A549 (cell line): ENCODE data around the gene PLAC9. TPM values are rescaled to one million over a fixed set of nuclear protein-coding genes. Genes with fewer than 3 reads are reported as not detected.
"Not testable (repeated sequence)": the region's sequence is repeated elsewhere in the genome, so short reads cannot be mapped to it uniquely, and the experiment has no call there.

Source experiments
- ATAC-seq, 2 experiments: fragments of 200-7000 bp in 1 of 2; fragments of >200 bp in 1 of 2; cut with Nextera tagmentation in 1 of 2; cut with Tn5 transposase in 1 of 2; 3 replicates each; pipeline versions ENCODE4 v1.8.0 to v1.9.1; 2018 to 2020; ENCODE audit warnings: mild to moderate bottlenecking in 1 of 2, moderate library complexity in 1 of 2
- CTCF ChIA-PET: fragments of 300-600 bp; sonication (Branson Sonifier 250); formaldehyde crosslinking; extraction: SDS; loops from one replicate; lab custom pipeline; 2021; ENCODE audit warnings: antibody characterized with exemption, inconsistent platforms; lab: Yijun Ruan, JAX
- POLR2A ChIA-PET: fragments of 350-600 bp; formaldehyde crosslinking; extraction: SDS; loops from one replicate; lab custom pipeline; 2021; ENCODE audit warnings: antibody characterized with exemption, inconsistent platforms; lab: Yijun Ruan, JAX
- DNase-seq, 2 experiments: peaks; one replicate each; pipeline versions ENCODE4 v3.0.0 to v3.0.0-alpha.2; 2011 to 2016; ENCODE audit warnings: low read depth in 1 of 2, low spot score in 1 of 2
- FAIRE-seq: peaks from 2 replicates; lab custom pipeline; 2011; peaks lifted over from hg19 to GRCh38; lab: Jason Lieb, UNC
- H3K27ac ChIP-seq, 2 experiments: fragments of >200 bp; sonication (Bioruptor Twin); formaldehyde crosslinking; 3 replicates each; pipeline ENCODE4 v1.5.1; 2016 to 2017
- H3K4me1 ChIP-seq: fragments of >200 bp; sonication (Bioruptor Twin); formaldehyde crosslinking; 3 replicates; pipeline ENCODE4 v1.6.1; 2016
- H3K4me2 ChIP-seq: fragments of >200 bp; sonication (Bioruptor Twin); formaldehyde crosslinking; 3 replicates; pipeline ENCODE4 v1.6.1; 2016
- H3K4me3 ChIP-seq: fragments of >200 bp; sonication (Bioruptor Twin); formaldehyde crosslinking; 3 replicates; pipeline ENCODE4 v1.5.1; 2016
- H3K9me3 ChIP-seq: fragments of >200 bp; sonication (Bioruptor Twin); formaldehyde crosslinking; 3 replicates; pipeline ENCODE4 v1.6.1; 2016
- ATOH8 ChIP-seq: fragments of 250-450 bp; sonication (Bioruptor Pico); IDR thresholded peaks from 2 replicates; pipeline ENCODE4 v1.5.0; 2020; ENCODE audit warnings: low read depth, mild to moderate bottlenecking, moderate library complexity
- BCL3 ChIP-seq: fragments of >200 bp; sonication (Bioruptor Twin); formaldehyde crosslinking; IDR thresholded peaks from 3 replicates; pipeline ENCODE4 v1.6.1; 2016
- BHLHE40 ChIP-seq: IDR thresholded peaks from 2 replicates; pipeline ENCODE4 v1.6.1; 2012; ENCODE audit warnings: low read depth, low read length, inconsistent platforms
- CBX8 ChIP-seq: fragments of 200-600 bp; sonication (generic); IDR thresholded peaks from 2 replicates; pipeline ENCODE4 v1.6.1; 2016
- CEBPB ChIP-seq, 2 experiments: fragments of >200 bp in 1 of 2; sonication (Bioruptor Twin) in 1 of 2; formaldehyde crosslinking in 1 of 2; IDR thresholded peaks; 2 replicates each; pipeline ENCODE4 v1.6.1; 2012 to 2016
- EHF ChIP-seq: fragments of 250-450 bp; sonication (Bioruptor Pico); IDR thresholded peaks from 2 replicates; pipeline ENCODE4 v1.5.0; 2020; ENCODE audit warnings: mild to moderate bottlenecking
- ELK1 ChIP-seq: fragments of 150-350 bp; IDR thresholded peaks from 2 replicates; pipeline ENCODE4 v1.6.1; 2014; ENCODE audit warnings: low read depth, mild to moderate bottlenecking, low read length
- GATA3 ChIP-seq: IDR thresholded peaks from 2 replicates; pipeline ENCODE4 v1.6.1; 2012; ENCODE audit warnings: borderline replicate concordance
- JUN ChIP-seq, 2 experiments: fragments of >200 bp; sonication (Bioruptor Twin); formaldehyde crosslinking; IDR thresholded peaks; 2 replicates in 1 of 2; 3 replicates in 1 of 2; pipeline ENCODE4 v1.6.1; 2016 to 2017
- JUNB ChIP-seq: fragments of >200 bp; sonication (Bioruptor Twin); formaldehyde crosslinking; IDR thresholded peaks from 2 replicates; pipeline ENCODE4 v1.6.1; 2016
- MAFK ChIP-seq: fragments of 450-650 bp; IDR thresholded peaks from 2 replicates; pipeline ENCODE4 v1.6.1; 2014; ENCODE audit not compliant: partially characterized antibody
- MYC ChIP-seq: IDR thresholded peaks from 2 replicates; pipeline ENCODE4 v1.6.1; 2012; ENCODE audit warnings: mild to moderate bottlenecking, inconsistent platforms, low read length, improper control_type of control experiment, borderline replicate concordance
- POLR2AphosphoS2 ChIP-seq: conservative IDR thresholded peaks from 2 replicates; pipeline ENCODE4 v1.6.1; 2012; ENCODE audit warnings: low read length, improper control_type of control experiment, inconsistent platforms
- RAD21 ChIP-seq, 2 experiments: fragments of >200 bp in 1 of 2; sonication (Bioruptor Twin) in 1 of 2; formaldehyde crosslinking in 1 of 2; IDR thresholded peaks in 1 of 2; conservative IDR thresholded peaks in 1 of 2; 2 replicates in 1 of 2; 3 replicates in 1 of 2; pipeline ENCODE4 v1.6.1; 2012 to 2018; ENCODE audit warnings: inconsistent platforms in 1 of 2
- RCOR1 ChIP-seq: fragments of 150-350 bp; IDR thresholded peaks from 2 replicates; pipeline ENCODE4 v1.6.1; 2014; ENCODE audit warnings: antibody characterized with exemption, low read length, low read depth
- RNF2 ChIP-seq: fragments of 200-600 bp; sonication (generic); IDR thresholded peaks from 2 replicates; pipeline ENCODE4 v1.6.1; 2016; ENCODE audit warnings: low read depth, mild to moderate bottlenecking, antibody characterized with exemption, moderate library complexity, borderline replicate concordance
- SREBF2 ChIP-seq: fragments of 450-650 bp; IDR thresholded peaks from 2 replicates; pipeline ENCODE4 v1.6.1; 2014; ENCODE audit warnings: mild to moderate bottlenecking, moderate library complexity
- TFCP2L1 ChIP-seq: fragments of 250-450 bp; sonication (Bioruptor Pico); IDR thresholded peaks from 2 replicates; pipeline ENCODE4 v1.5.0; 2021; ENCODE audit warnings: mild to moderate bottlenecking
- ZFP36 ChIP-seq: fragments of 450-650 bp; IDR thresholded peaks from 2 replicates; pipeline ENCODE4 v1.6.1; 2014; ENCODE audit warnings: borderline replicate concordance; ENCODE audit not compliant: partially characterized antibody
- ZSCAN20 ChIP-seq: fragments of 250-450 bp; sonication (Bioruptor Pico); IDR thresholded peaks from 2 replicates; pipeline ENCODE4 v1.8.0; 2022; ENCODE audit warnings: mild to moderate bottlenecking, moderate library complexity
- WGBS: methylation state at CpG from one replicate; pipeline ENCODE4 v1.1.6; 2017; ENCODE audit errors: missing lambda C conversion rate; 5-methylcytosine and 5-hydroxymethylcytosine counted together
- polyA minus RNA-seq: library from RNA; depleted of rRNA, polyadenylated mRNA; stranded (reverse); fragments of >200 nt; gene quantifications from 2 replicates; pipeline ENCODE4 v1.2.3, GENCODE V29; 2011; rRNA and poly(A)+ RNA removed
- polyA plus RNA-seq, 4 experiments: library from polyadenylated mRNA; depleted of rRNA in 3 of 4; stranded (reverse); fragments of >200 nt; fragmentation: RNase III in 1 of 4; extraction: RNeasy Plus Mini Kit Qiagen cat#74134 plus additional on column Dnase treatment in 1 of 4; gene quantifications; 2 replicates in 3 of 4; 3 replicates in 1 of 4; pipeline ENCODE4 v1.2.3, GENCODE V29; 2011 to 2017

PLAC9 gene
- polyA plus RNA-seq (2011; rRNA removed): not detected in 2 replicates
- 0.05 and 0.07 TPM in 2 replicates for polyA plus RNA-seq (2012; cell fraction: cytosol; rRNA removed)
- polyA plus RNA-seq (2012; cell fraction: nucleus; rRNA removed): 0.07 TPM in 1 of 2 replicates, not detected in the other
- polyA plus RNA-seq (2017; fragmentation: RNase III; extraction: RNeasy Plus Mini Kit Qiagen cat#74134 plus additional on column Dnase treatment): not detected in 3 replicates
- polyA minus RNA-seq: not detected in 2 replicates

- FAIRE-seq (no peak), DNase-seq (peak in 1 of 2 experiments; percentile 18), ATAC-seq (peak; percentile 78 to 90)
- ChIA-PET CTCF (interaction anchor here (0.6 to 4.7 kb wide), 4 partner anchors 11 to 128 kb away, joined by 3 to 27 read pairs (median 3); no protein-coding TSS in a partner anchor), POLR2A (no interaction called here)
- H3K4me3 ChIP-seq: peak within 1 kb of the TSS; percentile 50
- H3K4me2 ChIP-seq: peak within 1 kb of the TSS; percentile 90
- H3K9me3 ChIP-seq: no peaks in the 10 kb centered on the region
- peak within 1 kb of the TSS; percentile 12 to 67; a peak in 5 of 6 replicates for H3K27ac ChIP-seq
- no peak for TF ChIP-seq CBX8
- TF ChIP-seq MAFK: no peak
- TF ChIP-seq JUN (IDR thresholded peaks at IDR 0.05): no peak
- no peak for TF ChIP-seq ATOH8 (CRISPR knock-in tag)
- TF ChIP-seq EHF: no peak
- TF ChIP-seq CEBPB (IDR thresholded peaks at IDR 0.05): no peak
- no peak for TF ChIP-seq RNF2
- no peak for TF ChIP-seq ZFP36
- TF ChIP-seq MYC: no peak
- WGBS: 13% methylated on average over 34 of the region's 58 CpGs
- H3K4me1 ChIP-seq: 0 out of 3 replicates have a peak, but pooled peaks cover 9% of the 10 kb centered on the region
Observed at GRCh38 chr10:80132299-80133139, at the start of gene PLAC9. TSS of gene PLAC9 (plus strand) at chr10:80132730. CDS start at chr10:80132763, 33 bp downstream.

GRCh38 chr10:80090121-80090520 lies 42.4 kb upstream of the PLAC9 start:
- H3K4me3 ChIP-seq: no peak overlapping the region
- no peak for ATAC-seq
- no peak for FAIRE-seq
- no peaks in the 10 kb centered on the region for H3K9me3 ChIP-seq
- 95% methylated on average over 2 of the region's 2 CpGs for WGBS
- ChIA-PET POLR2A (interaction anchor here (1.8 kb wide), 1 partner anchor 11 kb away, joined by 8 read pairs; the partner anchor contains the start of gene TMEM254), CTCF (no interaction called here)
- no peak overlapping the region for H3K27ac ChIP-seq
- H3K4me1 ChIP-seq: no peaks in the 10 kb centered on the region
- DNase-seq: no peak
- no peak for TF ChIP-seq BHLHE40
- TF ChIP-seq JUNB: no peak
- TF ChIP-seq ELK1: no peak
- no peak for TF ChIP-seq ZSCAN20
- no peak for TF ChIP-seq SREBF2
- no peak for TF ChIP-seq RCOR1
- H3K4me2 ChIP-seq: no peak overlapping the region

GRCh38 chr10:80094231-80094630 lies 38.3 kb upstream of the PLAC9 start:
- Histone ChIP-seq H3K27ac (no peak overlapping the region), H3K9me3 (no peaks in the 10 kb centered on the region), H3K4me3 (no peak overlapping the region)
- 84% methylated on average over 2 of the region's 2 CpGs for WGBS
- FAIRE-seq: no peak
- ChIA-PET POLR2A (no interaction called here), CTCF (interaction anchor here (0.6 to 0.9 kb wide), 3 partner anchors 12 to 110 kb away, joined by 3 read pairs; no protein-coding TSS in a partner anchor)
- no peak for ATAC-seq
- TF ChIP-seq RAD21 (conservative IDR thresholded peaks at IDR 0.05 in 1 of 2, IDR thresholded peaks at IDR 0.05 in 1 of 2) (no peak), BCL3 (no peak), TFCP2L1 (CRISPR knock-in tag) (no peak), POLR2AphosphoS2 (no peak), GATA3 (no peak)
- TF ChIP-seq, all 56 proteins: peak for 0
- Histone ChIP-seq H3K4me2 (no peak overlapping the region), H3K4me1 (no peaks in the 10 kb centered on the region)
- no peak for DNase-seq

GRCh38 chr10:80098272-80098671 lies 34.3 kb upstream of the PLAC9 start:
- WGBS: 12% methylated on average over 2 of the region's 2 CpGs
- ATAC-seq, H3K4me2 ChIP-seq, CTCF ChIA-PET, DNase-seq, H3K4me1 ChIP-seq, FAIRE-seq, H3K27ac ChIP-seq, H3K4me3 ChIP-seq, POLR2A ChIA-PET, H3K9me3 ChIP-seq: not testable (repeated sequence)

GRCh38 chr10:80099295-80099694 lies 33.2 kb upstream of the PLAC9 start:
- FAIRE-seq, ATAC-seq, H3K4me2 ChIP-seq, H3K4me3 ChIP-seq, DNase-seq, H3K9me3 ChIP-seq, H3K27ac ChIP-seq, H3K4me1 ChIP-seq, POLR2A ChIA-PET: not testable (repeated sequence)
- 47% methylated on average over 8 of the region's 8 CpGs for WGBS
- CTCF ChIA-PET: interaction anchor here (0.6 kb wide), 1 partner anchor 81 kb away, joined by 4 read pairs; no protein-coding TSS in a partner anchor
